K562 (cell line): Measurements from ENCODE around the gene C7orf57. TPM values are rescaled to one million over a fixed set of nuclear protein-coding genes. Genes with fewer than 3 reads are reported as not detected.

ENCODE experiments used
- BCLAF1 ChIP-seq, 2 experiments: fragments of 450-650 bp in 1 of 2; IDR thresholded peaks; 2 replicates each; pipeline ENCODE4 v1.6.1; 2011 to 2017; ENCODE audit warnings: low read depth in 2 of 2, antibody characterized with exemption in 1 of 2, borderline replicate concordance in 1 of 2, low read length in 1 of 2, mild to moderate bottlenecking in 1 of 2, mixed read lengths in 1 of 2; ENCODE audit not compliant: control insufficient read depth in 1 of 2
- FIP1L1 ChIP-seq: fragments of 200-400 bp; formaldehyde crosslinking; IDR thresholded peaks from 2 replicates; pipeline ENCODE4 v1.6.1; 2018; ENCODE audit warnings: mild to moderate bottlenecking, low read depth, low read length; ENCODE audit not compliant: poor library complexity, severe bottlenecking
- MAFG ChIP-seq: fragments of 450-650 bp; conservative IDR thresholded peaks from 2 replicates; pipeline ENCODE4 v1.6.1; 2016; ENCODE audit warnings: missing genetic modification characterization, missing compliant biosample characterization
- RERE ChIP-seq: sonication (generic); formaldehyde crosslinking; IDR thresholded peaks from 2 replicates; pipeline ENCODE4 v1.8.0; 2023; ENCODE audit warnings: missing genetic modification reagents, mild to moderate bottlenecking, borderline replicate concordance
- TBL1XR1 ChIP-seq, 2 experiments: IDR thresholded peaks; 2 replicates each; pipeline ENCODE4 v1.6.1; 2012; ENCODE audit warnings: improper control_type of control experiment in 2 of 2, low read length in 2 of 2, mild to moderate bottlenecking in 1 of 2
- polyA plus RNA-seq, 8 experiments: library from polyadenylated mRNA; depleted of rRNA in 4 of 8; stranded (reverse) in 5 of 8; unstranded in 3 of 8; fragments of >200 nt; fragmentation: Nextera tagmentation in 2 of 8; fragmentation: Illumina TruSeq in 1 of 8; extraction: Ambion mirVana in 2 of 8; extraction: Trizol in 1 of 8; gene quantifications; 2 replicates each; pipeline versions ENCODE4 v1.2.1 to v1.2.3, GENCODE V29; 2011 to 2014; ENCODE audit warnings: inconsistent platforms in 1 of 8, missing spikeins in 1 of 8
- total RNA-seq, 7 experiments: library from RNA; depleted of rRNA in 6 of 7; stranded (reverse); fragments of >200 nt in 6 of 7; fragmentation: Illumina TruSeq in 2 of 7; extraction: Trizol in 2 of 7; gene quantifications; 2 replicates each; pipeline versions ENCODE4 v1.2.1 to v1.2.3, GENCODE V29; 2011 to 2021; ENCODE audit warnings: low replicate concordance in 1 of 7

Gene C7orf57
- total and polyA plus RNA-seq, 9 of the 15 experiments (the other 6 are each of a cell fraction or from before 2014, with no cell fraction given) = not detected

- TF ChIP-seq FIP1L1 (no peak), RERE (CRISPR knock-in tag) (no peak), TBL1XR1 (IDR thresholded peaks at IDR 0.05; ENCODE audit: low read length in 2 of 2) (no peak), MAFG (tag) (no peak), BCLAF1 (IDR thresholded peaks at IDR 0.05; ENCODE audit: borderline replicate concordance in 1 of 2, control insufficient read depth in 1 of 2, low read depth in 2 of 2, low read length in 1 of 2) (no peak)
- TF ChIP-seq, all 486 proteins: peak for 0
Observed at GRCh38 chr7:48011323-48011722, 24.0 kb upstream of the C7orf57 start (continued).
